Measurements from ENCODE around the gene HDGFL3.

- TF ChIP-seq EZH2phosphoT487 (IDR thresholded peaks at IDR 0.05; ENCODE audit: low read depth, severe bottlenecking, unreplicated experiment) (no peak), CTCF (IDR thresholded peaks at IDR 0.05; ENCODE audit: poor library complexity) (no peak), EZH2 (IDR thresholded peaks at IDR 0.05; ENCODE audit: borderline replicate concordance) (no peak)
Measured at GRCh38 chr15:83170474-83171165, 37.0 kb downstream of the HDGFL3 start.

Data from hepatocyte (in vitro differentiated cells).